ENCODE results near the gene CDKN1C. TPM values are rescaled to one million over a fixed set of nuclear protein-coding genes. Genes with fewer than 3 reads are reported as not detected.
A peak's percentile ranks its signal among the peaks of the same experiment; 100 is the strongest.

CDKN1C gene
- total RNA-seq, 4 donors from 2014 or later, result 4.1 to 54.6 (median 20.8) TPM

- WGBS, 2 donors, result 20% methylated on average over 3 of the region's 15 CpGs; no CpG with 5 or more reads in 1 of the 2 donors
- Histone ChIP-seq H3K27me3 (peaks cover 0 to 29% (median 0%) of the 10 kb centered on the region in 4 donors), H3K9me3 (peaks cover 0 to 5% (median 0%) of the 10 kb centered on the region in 3 donors), H3K27ac (peak overlapping the region; percentile 67 to 81 (median 74)), H3K36me3 (no peaks in the 10 kb centered on the region), H3K4me1 (peaks cover 30 to 55% (median 32%) of the 10 kb centered on the region in 3 donors), H3K4me3 (peak overlapping the region in 1 of 4 donors; percentile 10)
- no peak for DNase-seq
- no peak for TF ChIP-seq POLR2A (IDR thresholded peaks at IDR 0.05)
- no peak for TF ChIP-seq CTCF (IDR thresholded peaks at IDR 0.05)
- intact Hi-C loops (cut with DNase I), result no loop called here
Observed at GRCh38 chr11:2932850-2933251, 47.3 kb upstream of the CDKN1C start.

GRCh38 chr11:2931771-2932738, 46.5 kb upstream of the CDKN1C start:
- peaks cover 33 to 63% (median 35%) of the 10 kb centered on the region in 3 donors for H3K4me1 ChIP-seq
- peak overlapping the region; percentile 67 to 81 (median 74) for H3K27ac ChIP-seq
- intact Hi-C loops (cut with DNase I), result no loop called here
- no peaks in the 10 kb centered on the region for H3K36me3 ChIP-seq
- no peak for DNase-seq
- H3K27me3 ChIP-seq, result peaks cover 0 to 37% (median 0%) of the 10 kb centered on the region in 4 donors
- no peak overlapping the region for H3K4me3 ChIP-seq
- TF ChIP-seq CTCF (IDR thresholded peaks at IDR 0.05), result no peak
- TF ChIP-seq POLR2A (IDR thresholded peaks at IDR 0.05), result no peak
- WGBS, 2 donors, result 67 to 69% methylated on average over 7 to 8 of the region's 13 CpGs
- no peaks in the 10 kb centered on the region for H3K9me3 ChIP-seq

- Histone ChIP-seq H3K4me3 (no peak overlapping the region), H3K27me3 (peaks cover 0 to 37% (median 0%) of the 10 kb centered on the region in 4 donors), H3K27ac (no peak overlapping the region), H3K9me3 (no peaks in the 10 kb centered on the region), H3K4me1 (peaks cover 33 to 67% (median 35%) of the 10 kb centered on the region in 3 donors), H3K36me3 (no peaks in the 10 kb centered on the region)
- 33 to 49% methylated on average over 1 to 3 of the region's 4 CpGs for WGBS, 2 donors
- TF ChIP-seq CTCF (IDR thresholded peaks at IDR 0.05) (no peak), POLR2A (IDR thresholded peaks at IDR 0.05) (no peak)
- no peak for DNase-seq
- intact Hi-C loops (cut with DNase I), result no loop called here
Observed at GRCh38 chr11:2931420-2931746, 45.8 kb upstream of the CDKN1C start.

- Histone ChIP-seq H3K36me3 (no peaks in the 10 kb centered on the region), H3K4me1 (peaks cover 33 to 67% (median 35%) of the 10 kb centered on the region in 3 donors), H3K9me3 (no peaks in the 10 kb centered on the region), H3K4me3 (peak overlapping the region; percentile 50 to 79 (median 69)), H3K27ac (peak overlapping the region; percentile 81 to 93 (median 88)), H3K27me3 (peaks cover 0 to 37% (median 0%) of the 10 kb centered on the region in 4 donors)
- TF ChIP-seq POLR2A (IDR thresholded peaks at IDR 0.05), result no peak
- peak; percentile 57 to 90 (median 72) for TF ChIP-seq CTCF (IDR thresholded peaks at IDR 0.05)
- 0% methylated on average over 1 of the region's 21 CpGs; no CpG with 5 or more reads in 1 of the 2 donors for WGBS, 2 donors
- intact Hi-C loops (cut with DNase I), result no loop called here
- no peak for DNase-seq
Observed at GRCh38 chr11:2930704-2931419, 45.3 kb upstream of the CDKN1C start.
